GM12873 (cell line): Measurements from ENCODE around the gene SDF2L1.

ENCODE experiments used
- TF ChIP-seq, protein P1 (sequence below): IDR thresholded peaks from 2 replicates; pipeline ENCODE4 v1.5.1; 2012; ENCODE audit warnings: low read depth, mild to moderate bottlenecking, moderate library complexity, low read length, control low read depth; ENCODE audit not compliant: insufficient read depth; ENCODE audit errors: missing control alignments

The SDF2L1 gene

DNA sequence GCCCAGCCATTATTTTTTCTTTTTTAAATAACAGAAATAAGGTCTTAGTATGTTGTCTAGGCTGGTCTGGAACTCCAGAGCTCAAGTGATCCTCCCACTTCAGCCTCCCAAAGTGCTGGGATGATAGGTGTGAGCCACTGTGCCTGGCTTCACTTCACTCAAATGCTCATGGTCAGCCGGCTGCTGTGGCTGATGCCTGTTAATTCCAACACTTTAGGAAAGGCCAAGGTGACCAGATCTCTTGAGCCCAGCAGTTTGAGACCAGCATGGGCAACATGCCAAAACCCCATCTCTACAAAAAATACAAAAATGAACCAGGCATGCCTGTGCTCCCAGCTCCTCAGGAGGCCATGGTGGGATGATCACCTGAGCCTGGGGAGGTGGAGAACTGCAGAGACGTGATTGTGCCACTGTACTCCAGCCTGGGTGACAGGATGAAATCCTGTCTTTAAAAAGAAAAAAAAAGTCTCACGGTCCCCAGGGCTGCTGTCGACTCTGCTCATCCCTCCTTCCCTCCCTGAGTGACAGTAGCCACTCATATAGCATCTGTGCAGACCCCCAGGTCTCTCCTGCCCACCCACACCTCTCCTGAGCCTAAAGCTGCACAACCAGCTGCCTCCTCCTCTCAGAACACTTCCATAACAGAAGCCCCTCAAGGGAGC is 15.9 kb upstream of the SDF2L1 start:
- TF ChIP-seq, protein P1, sequence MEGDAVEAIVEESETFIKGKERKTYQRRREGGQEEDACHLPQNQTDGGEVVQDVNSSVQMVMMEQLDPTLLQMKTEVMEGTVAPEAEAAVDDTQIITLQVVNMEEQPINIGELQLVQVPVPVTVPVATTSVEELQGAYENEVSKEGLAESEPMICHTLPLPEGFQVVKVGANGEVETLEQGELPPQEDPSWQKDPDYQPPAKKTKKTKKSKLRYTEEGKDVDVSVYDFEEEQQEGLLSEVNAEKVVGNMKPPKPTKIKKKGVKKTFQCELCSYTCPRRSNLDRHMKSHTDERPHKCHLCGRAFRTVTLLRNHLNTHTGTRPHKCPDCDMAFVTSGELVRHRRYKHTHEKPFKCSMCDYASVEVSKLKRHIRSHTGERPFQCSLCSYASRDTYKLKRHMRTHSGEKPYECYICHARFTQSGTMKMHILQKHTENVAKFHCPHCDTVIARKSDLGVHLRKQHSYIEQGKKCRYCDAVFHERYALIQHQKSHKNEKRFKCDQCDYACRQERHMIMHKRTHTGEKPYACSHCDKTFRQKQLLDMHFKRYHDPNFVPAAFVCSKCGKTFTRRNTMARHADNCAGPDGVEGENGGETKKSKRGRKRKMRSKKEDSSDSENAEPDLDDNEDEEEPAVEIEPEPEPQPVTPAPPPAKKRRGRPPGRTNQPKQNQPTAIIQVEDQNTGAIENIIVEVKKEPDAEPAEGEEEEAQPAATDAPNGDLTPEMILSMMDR: no peak

DNA sequence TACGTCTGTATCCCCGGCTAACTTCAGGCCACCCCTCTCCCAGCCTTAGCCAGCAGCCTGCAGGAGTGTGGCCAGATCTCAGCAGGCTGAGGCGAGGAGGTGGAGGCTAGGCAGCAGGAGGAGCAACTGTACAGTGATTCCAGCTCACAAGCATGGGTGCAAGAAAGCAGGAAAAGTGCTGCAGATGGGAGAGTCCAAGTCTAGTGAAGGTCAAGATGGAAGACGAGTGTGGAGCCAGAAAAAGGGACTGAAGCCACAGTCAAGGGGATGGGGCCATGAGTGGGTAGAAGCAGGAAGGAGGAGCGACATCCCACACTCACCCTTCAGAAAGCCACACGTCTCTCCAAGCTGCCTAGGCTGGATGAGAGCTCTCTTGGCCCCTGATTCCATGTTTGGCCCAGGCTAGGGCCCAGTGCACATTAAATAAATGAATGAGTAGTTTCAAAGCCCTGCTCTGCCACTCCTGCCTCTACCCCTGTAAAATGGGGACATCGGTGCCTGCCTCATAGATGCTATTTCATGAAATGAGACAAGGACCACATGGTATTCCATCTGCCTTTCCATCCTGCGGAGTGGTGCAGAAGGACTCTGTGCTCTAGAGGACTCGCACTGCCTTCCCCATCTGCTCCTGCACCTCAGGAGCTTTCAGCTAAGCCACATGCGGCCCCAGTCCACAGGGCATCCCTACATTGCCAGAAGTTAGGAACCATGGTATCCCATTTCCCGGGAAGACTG is 15.2 kb upstream of the SDF2L1 start:
- TF ChIP-seq, protein P1: no peak

DNA sequence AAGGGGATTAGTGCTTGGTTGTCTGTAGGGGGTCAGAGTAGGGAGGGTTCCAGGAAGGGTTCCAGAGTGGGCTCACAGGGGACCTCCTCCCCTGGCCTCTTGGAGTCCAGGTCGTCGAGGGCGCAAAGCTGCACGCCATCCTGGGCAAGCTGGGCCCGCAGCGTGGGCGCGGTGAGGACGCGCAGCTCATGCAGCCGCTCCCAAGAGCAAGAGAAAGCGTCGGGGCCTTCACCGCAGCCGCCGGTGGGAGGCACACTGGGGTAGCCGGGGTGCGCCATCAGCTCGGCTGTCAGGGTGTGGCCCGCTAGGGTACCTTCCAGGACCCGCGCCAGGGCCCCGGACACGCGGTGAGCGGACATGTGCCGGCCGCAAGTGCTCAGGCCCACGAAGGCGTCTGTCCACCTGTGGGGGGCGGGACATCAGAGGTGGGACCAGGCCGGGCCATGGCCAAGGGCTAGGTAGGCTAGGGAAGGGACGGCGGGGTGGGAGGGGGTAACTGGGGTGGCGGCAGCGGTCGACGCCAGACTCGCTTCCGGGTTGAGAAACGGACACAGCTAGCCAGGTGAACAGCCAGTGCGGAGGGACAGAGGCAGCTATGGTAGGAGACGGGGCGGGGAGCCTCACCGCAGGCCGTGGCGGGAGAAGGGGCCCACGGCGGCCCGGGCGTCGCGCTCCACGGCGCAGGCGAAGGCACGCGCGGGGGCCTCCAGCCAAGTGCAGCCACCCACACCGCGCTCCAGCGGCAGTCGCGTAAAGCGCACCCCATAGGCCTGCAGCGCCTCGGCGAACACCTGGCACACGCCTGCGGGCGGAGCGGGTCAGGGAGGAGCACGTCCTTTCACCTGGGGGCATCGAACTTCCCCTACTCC is 13.5 kb upstream of the SDF2L1 start:
- TF ChIP-seq, protein P1: no peak

DNA sequence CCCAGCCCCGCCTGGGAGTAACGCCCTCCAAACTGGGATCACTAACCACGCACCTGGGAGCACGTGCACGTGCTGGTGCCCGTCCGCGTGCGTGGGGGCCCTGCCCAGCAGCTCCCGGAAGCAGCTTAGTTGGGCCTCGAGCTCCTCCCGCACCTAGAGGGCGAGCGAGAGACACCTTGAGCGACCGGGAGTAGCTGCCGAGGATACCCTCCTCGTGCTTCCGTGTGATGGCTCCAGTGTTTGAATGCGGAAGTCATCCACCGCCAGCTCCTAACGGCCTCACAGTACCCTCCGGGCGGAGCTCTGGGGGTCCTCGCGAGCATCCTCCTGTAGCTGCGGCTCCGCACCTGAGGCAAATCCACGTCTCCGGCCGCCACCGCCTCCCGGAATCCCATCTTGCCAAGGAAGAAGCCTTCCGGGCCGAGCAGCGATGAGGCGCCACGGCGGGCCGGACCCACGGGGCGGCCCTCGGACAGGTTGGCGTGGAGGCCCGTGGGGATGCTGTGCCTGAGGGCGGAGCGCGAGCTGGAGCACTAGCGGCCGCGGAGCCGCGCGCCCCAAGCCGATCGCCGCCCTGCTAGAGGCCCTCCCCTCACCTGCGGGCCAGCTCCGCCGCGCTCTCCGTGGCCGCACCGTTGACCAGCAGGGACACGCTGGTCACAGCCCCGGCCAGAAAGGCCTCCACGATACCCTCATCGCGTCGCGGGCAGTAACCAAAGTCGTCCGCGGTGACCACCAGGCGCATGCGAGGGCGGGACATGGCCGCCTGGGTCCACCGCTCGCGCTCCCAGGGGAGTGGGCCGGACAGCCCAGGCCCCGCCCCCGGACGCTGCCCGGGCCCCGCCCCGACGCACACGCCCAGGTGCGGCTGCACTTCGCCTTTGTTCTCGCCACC is 12.6 kb upstream of the SDF2L1 start, which contains the start of gene YDJC:
Gene YDJC, minus strand, starts transcription at position 768 of the 895 bp plus-strand sequence. Its CDS starts 8 bp downstream, at position 760.
- TF ChIP-seq, protein P1: peak; percentile 83

DNA sequence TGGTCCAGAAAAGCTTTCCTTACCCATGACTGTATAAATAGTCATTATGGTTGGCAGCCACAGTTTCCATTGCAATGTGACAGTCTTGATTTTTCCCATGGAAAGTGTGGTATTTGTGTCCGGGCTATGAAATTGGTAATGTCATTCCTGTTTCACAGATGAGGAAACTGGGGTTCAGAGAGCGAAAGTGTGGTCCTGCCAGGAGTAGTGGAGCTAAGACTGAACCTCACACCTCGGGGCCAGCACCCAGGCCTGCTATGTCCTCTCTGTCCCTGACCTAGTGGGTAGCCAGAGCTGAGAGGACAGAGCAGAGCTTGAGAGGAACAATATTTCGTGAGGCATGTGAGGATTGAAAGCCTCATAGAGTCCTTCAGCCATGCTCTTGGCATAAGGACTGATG is 11.1 kb upstream of the SDF2L1 start:
- TF ChIP-seq, protein P1: no peak

DNA sequence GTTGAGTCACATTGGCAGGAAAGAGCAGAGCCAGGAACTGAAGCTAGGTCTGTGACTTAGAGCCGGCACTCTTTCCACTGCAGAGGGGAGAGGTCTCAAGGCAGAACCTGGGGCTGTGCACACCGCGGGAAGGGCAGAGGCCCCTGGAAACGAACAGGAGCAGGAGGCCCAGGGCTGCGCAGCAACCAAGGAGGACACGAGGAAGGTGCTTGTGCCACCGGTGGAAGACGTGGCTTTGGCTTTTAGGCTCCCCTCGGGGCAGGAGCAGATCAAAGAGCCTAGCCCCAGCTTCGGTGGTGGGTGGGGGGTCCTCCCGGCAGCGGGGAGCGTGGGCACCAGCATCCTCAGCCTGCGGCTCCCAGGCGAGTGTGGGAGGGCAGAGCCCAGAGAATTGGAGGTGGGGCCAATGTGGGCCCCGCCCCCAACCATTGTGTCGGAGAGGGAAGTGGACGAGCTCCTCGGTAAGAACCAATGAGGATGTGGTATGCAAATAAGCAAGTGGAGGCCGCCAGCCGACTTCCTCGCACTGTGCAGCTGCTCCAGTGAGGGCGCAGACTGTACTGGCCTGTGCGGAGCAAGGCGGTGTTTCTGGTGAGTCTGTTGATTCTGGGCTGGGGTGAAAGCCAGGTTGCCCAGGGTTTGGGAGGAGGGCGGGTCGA is 9.7 kb upstream of the SDF2L1 start, which contains the start of gene CCDC116:
Gene CCDC116, plus strand, starts transcription at position 524 of the 659 bp plus-strand sequence. CDS start 422 bp downstream, outside the sequence.
- TF ChIP-seq, protein P1: no peak
